CD4-positive, alpha-beta memory T cell (primary cell): ENCODE results near the gene NACC1. TPM values are rescaled to one million over a fixed set of nuclear protein-coding genes. Genes with fewer than 3 reads are reported as not detected.

Experiments used
- CTCF ChIA-PET: fragments of 350-600 bp; sonication (Branson Sonifier 250); formaldehyde crosslinking; loops from one replicate; lab custom pipeline; 2021; ENCODE audit warnings: inconsistent platforms; ENCODE audit not compliant: partially characterized antibody; lab: Charles Lee
- POLR2A ChIA-PET: fragments of 350-600 bp; sonication (Branson Sonifier 250); formaldehyde crosslinking; loops from one replicate; lab custom pipeline; 2021; ENCODE audit not compliant: partially characterized antibody; lab: Charles Lee
- DNase-seq, 5 donors: peaks; one replicate each; pipeline versions ENCODE4 v3.0.0 to v3.0.0-alpha.2; 2020 to 2022; ENCODE audit warnings: mixed read lengths in 1 of 5
- H3K27ac ChIP-seq: one replicate; pipeline ENCODE4 v1.7.0; 2013; ENCODE audit warnings: low read depth, low read length
- H3K27me3 ChIP-seq: 2 replicates; pipeline ENCODE4 v1.7.0; 2013; ENCODE audit warnings: mild to moderate bottlenecking, low read length, moderate library complexity; ENCODE audit not compliant: insufficient read depth
- H3K36me3 ChIP-seq: 2 replicates; pipeline ENCODE4 v1.7.0; 2013; ENCODE audit warnings: mild to moderate bottlenecking, low read length, moderate library complexity; ENCODE audit not compliant: insufficient read depth
- H3K4me1 ChIP-seq: 2 replicates; pipeline ENCODE4 v1.7.0; 2013; ENCODE audit warnings: mild to moderate bottlenecking, low read length, moderate library complexity; ENCODE audit not compliant: insufficient read depth
- H3K4me3 ChIP-seq, 2 donors: one replicate each; pipeline ENCODE4 v1.7.0; 2013; ENCODE audit warnings: low read length in 2 of 2, mild to moderate bottlenecking in 1 of 2
- H3K9me3 ChIP-seq, 2 donors: one replicate each; pipeline ENCODE4 v1.7.0; 2013; ENCODE audit warnings: low read length in 2 of 2, control low read depth in 1 of 2; ENCODE audit not compliant: control insufficient read depth in 1 of 2
- H3K27ac Mint-ChIP-seq, 7 donors: one replicate each; pipeline ENCODE4 v1.8.0; 2020 to 2021; ENCODE audit warnings: mixed read lengths in 7 of 7, mild to moderate bottlenecking in 6 of 7, inconsistent platforms in 3 of 7, moderate library complexity in 3 of 7
- H3K27me3 Mint-ChIP-seq, 2 donors: one replicate each; pipeline ENCODE4 v1.8.0; 2020 to 2021; ENCODE audit warnings: mixed read lengths in 2 of 2
- H3K36me3 Mint-ChIP-seq, 2 donors: one replicate each; pipeline ENCODE4 v1.8.0; 2020 to 2021; ENCODE audit warnings: mixed read lengths in 2 of 2, inconsistent platforms in 1 of 2, mild to moderate bottlenecking in 1 of 2
- H3K4me1 Mint-ChIP-seq, 4 donors: one replicate each; pipeline ENCODE4 v1.8.0; 2020 to 2021; ENCODE audit warnings: mixed read lengths in 4 of 4, mild to moderate bottlenecking in 1 of 4
- H3K4me3 Mint-ChIP-seq, 8 donors: one replicate each; pipeline ENCODE4 v1.8.0; 2020 to 2021; ENCODE audit warnings: mixed read lengths in 8 of 8, mild to moderate bottlenecking in 7 of 8, moderate library complexity in 6 of 8, inconsistent platforms in 3 of 8
- H3K9me3 Mint-ChIP-seq, 8 donors: one replicate each; pipeline ENCODE4 v1.8.0; 2020 to 2021; ENCODE audit warnings: mixed read lengths in 8 of 8, mild to moderate bottlenecking in 5 of 8, inconsistent platforms in 3 of 8, moderate library complexity in 1 of 8
- intact Hi-C: fragments of 100-400 bp; cut with micrococcal nuclease; formaldehyde crosslinking; loops from one replicate; pipeline ENCODE4 v1.15.1; 2023
- polyA plus RNA-seq, 2 donors: library from polyadenylated mRNA; unstranded; fragments of 300-500 nt; fragmentation: Illumina TruSeq; gene quantifications; one replicate each; pipeline ENCODE4 v1.2.3, GENCODE V29; 2021
- total RNA-seq, 2 experiments: library from RNA; stranded (reverse); gene quantifications; one replicate each; pipeline ENCODE4 v1.2.3, GENCODE V29; 2021

Gene NACC1
- total and polyA plus RNA-seq, 4 experiments from 2014 or later = 0.15 to 34.1 (median 13.8) TPM

- Histone ChIP-seq H3K4me3 (peak overlapping the region; percentile 98 to 100), H3K27me3 (no peaks in the 10 kb centered on the region), H3K4me1 (peaks cover 32% of the 10 kb centered on the region), H3K36me3 (peaks cover 5% of the 10 kb centered on the region), H3K9me3 (no peaks in the 10 kb centered on the region), H3K27ac (peak overlapping the region; percentile 98)
- Mint-ChIP-seq H3K27me3 (peaks cover 0 to 3% of the 10 kb centered on the region in 2 donors), H3K4me1 (peaks cover 23 to 73% (median 31%) of the 10 kb centered on the region in 4 donors), H3K27ac (peak overlapping the region; percentile 98 to 100 (median 99)), H3K9me3 (peaks cover 0 to 24% (median 3%) of the 10 kb centered on the region in 8 donors), H3K4me3 (peak overlapping the region; percentile 95 to 99 (median 99)), H3K36me3 (peaks cover 20 to 46% of the 10 kb centered on the region in 2 donors)
- DNase-seq = no peak
- ChIA-PET POLR2A (interaction anchor here (0.6 to 5.5 kb wide), 38 partner anchors 10 to 1267 kb away, joined by 3 to 415 read pairs (median 6); partner anchors contain the start of genes C19orf53, GCDH, JUNB and LYL1), CTCF (interaction anchor here (0.8 to 2.2 kb wide), 14 partner anchors 11 to 187 kb away, joined by 3 to 21 read pairs (median 4); no protein-coding TSS in a partner anchor)
- intact Hi-C loops = loop anchor here (2.0 to 5.0 kb wide), 5 partner anchors 14 to 930 kb away; partner anchors contain the start of genes JUNB and RFX1
These were observed 34.4 kb downstream of the NACC1 start for GRCh38 chr19:13152356-13152973.

- H3K4me3 ChIP-seq = peak overlapping the region; percentile 98 to 100
- peak overlapping the region; percentile 98 to 100 (median 99) for H3K27ac Mint-ChIP-seq
- CTCF ChIA-PET = interaction anchor here (0.8 to 2.2 kb wide), 12 partner anchors 11 to 188 kb away, joined by 3 to 21 read pairs (median 4); no protein-coding TSS in a partner anchor
- H3K4me1 Mint-ChIP-seq = peaks cover 26 to 78% (median 36%) of the 10 kb centered on the region in 4 donors
- peaks cover 38% of the 10 kb centered on the region for H3K4me1 ChIP-seq
- POLR2A ChIA-PET = interaction anchor here (0.6 to 5.5 kb wide), 35 partner anchors 11 to 1267 kb away, joined by 3 to 415 read pairs (median 6); partner anchors contain the start of genes C19orf53, GCDH, JUNB and LYL1
- H3K9me3 ChIP-seq = no peaks in the 10 kb centered on the region
- H3K36me3 Mint-ChIP-seq = peaks cover 20 to 46% of the 10 kb centered on the region in 2 donors
- H3K4me3 Mint-ChIP-seq = peak overlapping the region; percentile 95 to 99 (median 99)
- peaks cover 0 to 24% (median 3%) of the 10 kb centered on the region in 8 donors for H3K9me3 Mint-ChIP-seq
- peak overlapping the region; percentile 98 for H3K27ac ChIP-seq
- H3K36me3 ChIP-seq = peaks cover 5% of the 10 kb centered on the region
- DNase-seq = peak; percentile 95 to 99 (median 96)
- intact Hi-C loops = loop anchor here (2.0 to 5.0 kb wide), 5 partner anchors 14 to 929 kb away; partner anchors contain the start of genes JUNB and RFX1
- H3K27me3 Mint-ChIP-seq = peaks cover 0 to 3% of the 10 kb centered on the region in 2 donors
- no peaks in the 10 kb centered on the region for H3K27me3 ChIP-seq
These were observed 35.0 kb downstream of the NACC1 start for GRCh38 chr19:13152974-13153568.

- Histone ChIP-seq H3K27me3 (no peaks in the 10 kb centered on the region), H3K36me3 (peaks cover 5% of the 10 kb centered on the region), H3K4me1 (peaks cover 40% of the 10 kb centered on the region), H3K4me3 (peak overlapping the region; percentile 98 to 100), H3K9me3 (no peaks in the 10 kb centered on the region), H3K27ac (peak overlapping the region; percentile 98)
- DNase-seq = peak in 1 of 5 donors; percentile 30
- peaks cover 20 to 46% of the 10 kb centered on the region in 2 donors for H3K36me3 Mint-ChIP-seq
- peaks cover 29 to 79% (median 38%) of the 10 kb centered on the region in 4 donors for H3K4me1 Mint-ChIP-seq
- H3K27me3 Mint-ChIP-seq = peaks cover 0 to 3% of the 10 kb centered on the region in 2 donors
- POLR2A ChIA-PET = interaction anchor here (0.6 to 6.6 kb wide), 31 partner anchors 8 to 362 kb away, joined by 3 to 415 read pairs (median 12); partner anchors contain the start of genes JUNB, LYL1, NACC1 and TRMT1
- H3K9me3 Mint-ChIP-seq = peaks cover 0 to 24% (median 3%) of the 10 kb centered on the region in 8 donors
- intact Hi-C loops = loop anchor here (2.0 to 5.0 kb wide), 5 partner anchors 13 to 929 kb away; partner anchors contain the start of genes JUNB and RFX1
- peak overlapping the region; percentile 98 to 100 (median 99) for H3K27ac Mint-ChIP-seq
- peak overlapping the region; percentile 95 to 99 (median 99) for H3K4me3 Mint-ChIP-seq
- CTCF ChIA-PET = interaction anchor here (0.5 to 6.3 kb wide), 6 partner anchors 10 to 80 kb away, joined by 3 to 52 read pairs (median 21); no protein-coding TSS in a partner anchor
These were observed 35.6 kb downstream of the NACC1 start for GRCh38 chr19:13153569-13154240.

GRCh38 chr19:13154241-13154778, 36.2 kb downstream of the NACC1 start:
- peaks cover 38% of the 10 kb centered on the region for H3K4me1 ChIP-seq

GRCh38 chr19:13154911-13155471, 36.9 kb downstream of the NACC1 start:
- no peaks in the 10 kb centered on the region for H3K27me3 ChIP-seq
- peak overlapping the region; percentile 95 to 99 (median 99) for H3K4me3 Mint-ChIP-seq
- POLR2A ChIA-PET = interaction anchor here (0.8 to 6.6 kb wide), 21 partner anchors 9 to 961 kb away, joined by 3 to 401 read pairs (median 5); partner anchors contain the start of genes LYL1, NACC1 and TRMT1
- peaks cover 20 to 46% of the 10 kb centered on the region in 2 donors for H3K36me3 Mint-ChIP-seq
- peak overlapping the region; percentile 94 to 99 (median 98) for H3K27ac Mint-ChIP-seq
- no peaks in the 10 kb centered on the region for H3K9me3 ChIP-seq
- peaks cover 41% of the 10 kb centered on the region for H3K4me1 ChIP-seq
- H3K27me3 Mint-ChIP-seq = peaks cover 0 to 3% of the 10 kb centered on the region in 2 donors
- peaks cover 5% of the 10 kb centered on the region for H3K36me3 ChIP-seq
- intact Hi-C loops = loop anchor here (5.0 kb wide), 3 partner anchors 363 to 927 kb away; partner anchors contain the start of gene JUNB
- peak overlapping the region; percentile 98 for H3K27ac ChIP-seq
- peaks cover 25 to 77% (median 36%) of the 10 kb centered on the region in 4 donors for H3K4me1 Mint-ChIP-seq
- H3K4me3 ChIP-seq = peak overlapping the region; percentile 98 to 100
- peak; percentile 74 to 93 (median 78) for DNase-seq
- CTCF ChIA-PET = interaction anchor here (0.9 to 6.3 kb wide), 9 partner anchors 11 to 59 kb away, joined by 3 to 52 read pairs (median 6); no protein-coding TSS in a partner anchor
- peaks cover 0 to 24% (median 3%) of the 10 kb centered on the region in 8 donors for H3K9me3 Mint-ChIP-seq

More at GRCh38 chr19:13154241-13154778, 36.2 kb downstream of the NACC1 start:
- Mint-ChIP-seq H3K4me3 (peak overlapping the region; percentile 95 to 99 (median 99)), H3K9me3 (peaks cover 0 to 24% (median 3%) of the 10 kb centered on the region in 8 donors), H3K36me3 (peaks cover 20 to 46% of the 10 kb centered on the region in 2 donors), H3K27me3 (peaks cover 0 to 3% of the 10 kb centered on the region in 2 donors), H3K27ac (peak overlapping the region; percentile 94 to 99 (median 98)), H3K4me1 (peaks cover 26 to 75% (median 35%) of the 10 kb centered on the region in 4 donors)
- DNase-seq = peak; percentile 34 to 69 (median 48)
- H3K27ac ChIP-seq = peak overlapping the region; percentile 98
- H3K4me3 ChIP-seq = peak overlapping the region; percentile 98 to 100
- H3K27me3 ChIP-seq = no peaks in the 10 kb centered on the region
- intact Hi-C loops = loop anchor here (5.0 kb wide), 3 partner anchors 362 to 928 kb away; partner anchors contain the start of gene JUNB
- ChIA-PET CTCF (interaction anchor here (0.5 to 6.3 kb wide), 7 partner anchors 12 to 80 kb away, joined by 3 to 52 read pairs (median 7); no protein-coding TSS in a partner anchor), POLR2A (interaction anchor here (0.9 to 6.6 kb wide), 14 partner anchors 8 to 124 kb away, joined by 3 to 401 read pairs (median 10); partner anchors contain the start of genes LYL1, NACC1 and TRMT1)
- no peaks in the 10 kb centered on the region for H3K9me3 ChIP-seq
- peaks cover 5% of the 10 kb centered on the region for H3K36me3 ChIP-seq
